Fibroblast of skin of scalp (primary cell): Measurements from ENCODE around the gene RALGAPA2.
"Not testable (repeated sequence)": the region's sequence is repeated elsewhere in the genome, so short reads cannot be mapped to it uniquely, and the experiment has no call there.

Source experiments
- DNase-seq: peaks from one replicate; pipeline ENCODE4 v3.0.0-alpha.2; 2013

RALGAPA2 gene

DNA sequence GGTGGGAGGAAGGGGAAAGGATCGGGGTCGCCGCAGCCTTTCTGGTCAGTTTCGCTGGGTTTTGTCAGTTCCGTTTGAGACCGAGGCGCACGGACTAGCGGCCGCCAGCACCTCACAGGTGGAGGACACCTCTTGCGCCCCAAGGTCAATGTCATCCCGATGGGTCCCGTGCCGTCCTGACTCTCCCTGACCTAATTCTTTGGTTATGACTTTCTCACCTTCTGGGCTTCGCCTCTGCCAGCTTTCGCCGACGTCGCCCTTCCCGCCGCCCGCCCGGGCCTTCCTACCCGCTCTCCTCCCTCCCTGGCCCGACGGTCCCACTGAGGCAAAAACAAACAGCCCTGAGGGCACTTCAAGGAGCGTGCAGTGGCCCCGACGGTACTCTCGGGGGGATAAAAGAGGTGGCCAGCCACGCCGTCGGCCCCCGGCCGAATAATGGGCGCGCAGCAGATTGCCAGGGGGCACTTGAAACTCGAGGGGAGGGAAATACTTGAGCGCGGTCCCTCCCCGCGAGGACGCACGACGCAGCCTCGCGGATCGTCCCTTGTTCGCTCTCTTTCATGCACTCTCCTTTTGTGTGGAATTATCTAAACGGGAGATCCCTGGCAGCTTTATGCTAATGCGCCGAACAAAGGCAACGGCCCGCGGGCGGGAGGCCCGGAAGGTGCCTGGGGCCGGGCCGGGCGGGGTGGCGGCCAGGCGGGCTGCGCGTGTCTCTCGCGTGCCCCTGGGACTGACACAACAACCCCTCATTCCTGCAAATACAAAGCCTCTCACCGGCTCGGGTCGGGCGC, 348.4 kb downstream of the RALGAPA2 start:
- DNase-seq, result no peak

- DNase-seq, result no peak
Measured at GRCh38 chr20:20363434-20363798, 349.0 kb downstream of the RALGAPA2 start.

DNA sequence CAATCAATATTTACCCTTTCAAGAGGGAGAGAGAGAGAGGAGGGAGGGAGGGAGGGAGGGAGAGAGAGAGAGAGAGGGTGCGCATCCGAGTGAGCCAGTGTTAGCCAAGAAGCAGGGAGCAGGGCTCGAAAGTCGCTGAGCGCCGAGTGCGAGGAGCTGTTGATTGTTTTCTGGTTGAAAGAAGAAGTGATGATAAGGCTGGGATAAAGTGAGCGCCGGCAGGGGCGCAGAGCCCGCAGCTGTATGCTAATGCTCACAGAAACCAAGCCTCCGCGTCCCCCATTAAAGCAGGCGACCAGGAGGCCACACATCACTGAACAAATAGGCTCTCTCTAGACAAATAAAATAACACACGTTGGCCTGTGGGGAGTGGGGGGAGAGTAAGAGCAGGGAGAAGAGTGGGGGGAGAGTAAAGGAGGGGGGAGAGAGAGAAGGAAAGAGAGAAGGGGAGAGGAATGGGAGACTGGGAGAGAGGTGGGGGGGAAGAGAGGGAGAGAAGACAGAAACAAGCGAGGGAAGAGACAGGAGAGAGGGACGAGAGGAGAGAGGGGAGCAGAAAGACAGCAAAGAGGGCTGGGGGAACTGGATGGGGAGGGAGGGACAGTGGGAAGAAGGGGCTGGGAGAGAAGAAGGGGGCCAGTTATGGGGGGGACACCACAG, 349.5 kb downstream of the RALGAPA2 start:
- DNase-seq, result no peak

- peak; percentile 57 for DNase-seq
Measured at GRCh38 chr20:20360464-20360863, 352.0 kb downstream of the RALGAPA2 start.

- DNase-seq, result no peak
Measured at GRCh38 chr20:20359628-20360027, 352.8 kb downstream of the RALGAPA2 start.

GRCh38 chr20:20358801-20359200, 353.6 kb downstream of the RALGAPA2 start:
- no peak for DNase-seq

DNA sequence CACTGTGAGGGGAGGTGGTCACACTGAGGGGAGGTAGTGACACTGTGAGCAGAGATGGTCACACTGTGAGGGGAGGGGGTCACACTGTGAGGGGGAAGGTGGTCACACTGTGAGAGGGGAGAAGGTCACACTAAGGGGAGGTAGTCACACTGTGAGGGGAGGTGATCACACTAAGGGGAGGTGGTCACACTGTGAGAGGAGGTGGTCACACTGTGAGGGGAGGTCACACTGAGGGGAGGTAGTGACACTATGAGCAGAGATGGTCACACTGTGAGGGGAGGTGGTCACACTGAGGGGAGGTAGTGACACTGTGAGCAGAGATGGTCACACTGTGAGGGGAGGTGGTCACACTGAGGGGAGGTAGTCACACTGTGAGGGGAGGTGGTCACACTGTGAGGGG, 356.9 kb downstream of the RALGAPA2 start:
- DNase-seq, result not testable (repeated sequence)

GRCh38 chr20:20353576-20353975, 358.9 kb downstream of the RALGAPA2 start:
- no peak for DNase-seq

DNA sequence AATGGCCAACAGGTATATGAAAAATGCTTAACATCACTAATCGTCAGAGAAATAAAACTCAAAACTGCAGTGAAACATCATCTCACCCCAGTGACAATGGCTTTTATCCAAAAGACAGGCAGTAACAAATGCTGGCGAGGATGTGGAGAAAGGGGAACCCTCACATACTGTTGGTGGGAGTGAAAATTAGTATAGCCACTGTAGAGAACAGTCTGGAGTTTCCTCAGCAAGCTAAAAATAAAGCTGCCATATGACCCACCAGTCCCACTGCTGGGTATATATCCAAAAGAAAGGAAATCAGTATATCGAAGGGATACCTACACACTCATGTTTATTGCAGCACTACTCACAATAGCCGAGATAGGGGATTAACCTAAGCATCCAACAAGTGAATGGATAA, 368.0 kb downstream of the RALGAPA2 start:
- DNase-seq, result no peak

DNA sequence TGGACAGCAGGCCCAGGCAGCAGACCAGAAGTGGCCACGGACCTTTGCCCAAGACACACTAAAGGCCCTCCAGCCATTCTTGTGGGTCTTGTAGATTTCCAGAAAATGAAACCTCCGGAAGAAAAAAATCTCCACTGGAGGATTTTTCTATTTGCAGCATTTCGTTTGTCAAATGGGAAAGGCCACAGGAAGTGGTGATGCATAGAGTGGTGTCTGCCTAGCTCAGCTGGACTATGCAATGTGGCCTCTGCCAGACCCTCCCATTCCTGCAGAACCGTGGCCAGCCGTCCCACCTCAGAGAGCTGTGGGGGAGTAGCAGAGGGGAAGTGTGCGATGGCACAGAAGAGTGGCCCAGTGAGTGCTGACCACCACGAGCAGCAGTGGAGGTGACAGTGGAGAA, 368.5 kb downstream of the RALGAPA2 start:
- DNase-seq, result no peak
